K562 (cell line): ENCODE measurements around the gene CENPV. TPM values are rescaled to one million over a fixed set of nuclear protein-coding genes. Genes with fewer than 3 reads are reported as not detected.

Experiments
- TAL1 ChIP-seq: fragments of 450-650 bp; IDR thresholded peaks from 2 replicates; pipeline ENCODE4 v1.6.1; 2016; ENCODE audit warnings: mild to moderate bottlenecking
- polyA plus RNA-seq, 8 experiments: library from polyadenylated mRNA; depleted of rRNA in 4 of 8; stranded (reverse) in 5 of 8; unstranded in 3 of 8; fragments of >200 nt; fragmentation: Nextera tagmentation in 2 of 8; fragmentation: Illumina TruSeq in 1 of 8; extraction: Ambion mirVana in 2 of 8; extraction: Trizol in 1 of 8; gene quantifications; 2 replicates each; pipeline versions ENCODE4 v1.2.1 to v1.2.3, GENCODE V29; 2011 to 2014; ENCODE audit warnings: inconsistent platforms in 1 of 8, missing spikeins in 1 of 8
- total RNA-seq, 7 experiments: library from RNA; depleted of rRNA in 6 of 7; stranded (reverse); fragments of >200 nt in 6 of 7; fragmentation: Illumina TruSeq in 2 of 7; extraction: Trizol in 2 of 7; gene quantifications; 2 replicates each; pipeline versions ENCODE4 v1.2.1 to v1.2.3, GENCODE V29; 2011 to 2021; ENCODE audit warnings: low replicate concordance in 1 of 7
- TF ChIP-seq, protein P1 (sequence below): fragments of 450-650 bp; IDR thresholded peaks from 2 replicates; pipeline ENCODE4 v1.6.1; 2016; ENCODE audit warnings: mild to moderate bottlenecking, moderate library complexity
- TF ChIP-seq, protein P2 (sequence below): fragments of 200-800 bp; sonication (Bioruptor generic); IDR thresholded peaks from 2 replicates; pipeline ENCODE4 v1.6.1; 2017; ENCODE audit warnings: missing genetic modification characterization, missing compliant biosample characterization
- TF ChIP-seq, protein P3 (sequence below): fragments of 450-650 bp; IDR thresholded peaks from 2 replicates; pipeline ENCODE4 v1.6.1; 2016; ENCODE audit warnings: low read depth

CENPV gene
- total and polyA plus RNA-seq, 9 of the 15 experiments (the other 6 are each of a cell fraction or from before 2014, with no cell fraction given): 17.8 to 131 (median 89.3) TPM

DNA sequence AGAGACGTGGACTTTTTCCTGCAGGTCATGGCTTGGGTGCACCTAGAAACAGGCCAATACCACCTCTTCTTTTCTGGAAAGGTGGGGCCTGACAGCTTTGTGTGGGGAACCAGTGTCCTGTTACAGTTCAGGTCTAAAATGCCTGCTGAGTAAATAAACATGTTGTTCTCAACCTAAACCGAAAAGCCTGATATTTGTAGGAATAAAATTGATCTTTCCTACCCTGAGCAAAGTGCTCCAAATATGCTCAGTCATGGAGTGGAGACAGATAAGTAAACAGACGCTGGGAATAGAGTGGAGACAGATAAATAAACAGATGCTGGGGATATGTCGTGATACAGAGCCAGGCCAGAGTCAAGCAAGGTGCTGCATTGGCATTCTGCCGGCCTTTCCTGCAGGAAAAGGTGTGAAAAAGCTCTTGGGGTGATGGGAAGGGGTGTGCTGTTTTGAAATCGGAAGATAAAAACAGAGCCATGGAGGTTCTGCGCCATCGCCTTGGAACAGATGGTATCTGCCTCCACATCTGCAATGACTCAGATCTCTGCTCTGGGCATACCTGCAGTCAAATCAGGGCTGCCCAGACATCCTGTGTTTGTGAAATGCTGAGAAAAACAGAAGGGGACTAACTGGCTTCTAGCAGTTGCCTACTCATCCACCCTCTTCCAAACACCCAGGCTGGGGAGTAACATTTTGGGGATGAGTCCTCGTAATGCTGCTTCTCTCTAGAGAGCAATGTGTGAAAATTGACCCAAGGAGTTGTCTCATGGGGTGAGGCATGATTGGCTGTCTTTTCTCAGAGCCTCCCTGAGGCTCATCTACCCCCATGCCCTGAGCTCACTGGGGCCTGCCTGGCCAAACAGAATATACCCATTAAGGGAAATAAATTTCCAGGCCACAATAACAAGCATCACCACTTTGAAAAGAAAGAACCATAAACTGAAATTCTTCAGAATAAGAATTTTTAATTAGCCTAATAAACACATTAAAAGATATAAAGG lies 45.3 kb upstream of the CENPV start (continued):
- TF ChIP-seq, protein P1, sequence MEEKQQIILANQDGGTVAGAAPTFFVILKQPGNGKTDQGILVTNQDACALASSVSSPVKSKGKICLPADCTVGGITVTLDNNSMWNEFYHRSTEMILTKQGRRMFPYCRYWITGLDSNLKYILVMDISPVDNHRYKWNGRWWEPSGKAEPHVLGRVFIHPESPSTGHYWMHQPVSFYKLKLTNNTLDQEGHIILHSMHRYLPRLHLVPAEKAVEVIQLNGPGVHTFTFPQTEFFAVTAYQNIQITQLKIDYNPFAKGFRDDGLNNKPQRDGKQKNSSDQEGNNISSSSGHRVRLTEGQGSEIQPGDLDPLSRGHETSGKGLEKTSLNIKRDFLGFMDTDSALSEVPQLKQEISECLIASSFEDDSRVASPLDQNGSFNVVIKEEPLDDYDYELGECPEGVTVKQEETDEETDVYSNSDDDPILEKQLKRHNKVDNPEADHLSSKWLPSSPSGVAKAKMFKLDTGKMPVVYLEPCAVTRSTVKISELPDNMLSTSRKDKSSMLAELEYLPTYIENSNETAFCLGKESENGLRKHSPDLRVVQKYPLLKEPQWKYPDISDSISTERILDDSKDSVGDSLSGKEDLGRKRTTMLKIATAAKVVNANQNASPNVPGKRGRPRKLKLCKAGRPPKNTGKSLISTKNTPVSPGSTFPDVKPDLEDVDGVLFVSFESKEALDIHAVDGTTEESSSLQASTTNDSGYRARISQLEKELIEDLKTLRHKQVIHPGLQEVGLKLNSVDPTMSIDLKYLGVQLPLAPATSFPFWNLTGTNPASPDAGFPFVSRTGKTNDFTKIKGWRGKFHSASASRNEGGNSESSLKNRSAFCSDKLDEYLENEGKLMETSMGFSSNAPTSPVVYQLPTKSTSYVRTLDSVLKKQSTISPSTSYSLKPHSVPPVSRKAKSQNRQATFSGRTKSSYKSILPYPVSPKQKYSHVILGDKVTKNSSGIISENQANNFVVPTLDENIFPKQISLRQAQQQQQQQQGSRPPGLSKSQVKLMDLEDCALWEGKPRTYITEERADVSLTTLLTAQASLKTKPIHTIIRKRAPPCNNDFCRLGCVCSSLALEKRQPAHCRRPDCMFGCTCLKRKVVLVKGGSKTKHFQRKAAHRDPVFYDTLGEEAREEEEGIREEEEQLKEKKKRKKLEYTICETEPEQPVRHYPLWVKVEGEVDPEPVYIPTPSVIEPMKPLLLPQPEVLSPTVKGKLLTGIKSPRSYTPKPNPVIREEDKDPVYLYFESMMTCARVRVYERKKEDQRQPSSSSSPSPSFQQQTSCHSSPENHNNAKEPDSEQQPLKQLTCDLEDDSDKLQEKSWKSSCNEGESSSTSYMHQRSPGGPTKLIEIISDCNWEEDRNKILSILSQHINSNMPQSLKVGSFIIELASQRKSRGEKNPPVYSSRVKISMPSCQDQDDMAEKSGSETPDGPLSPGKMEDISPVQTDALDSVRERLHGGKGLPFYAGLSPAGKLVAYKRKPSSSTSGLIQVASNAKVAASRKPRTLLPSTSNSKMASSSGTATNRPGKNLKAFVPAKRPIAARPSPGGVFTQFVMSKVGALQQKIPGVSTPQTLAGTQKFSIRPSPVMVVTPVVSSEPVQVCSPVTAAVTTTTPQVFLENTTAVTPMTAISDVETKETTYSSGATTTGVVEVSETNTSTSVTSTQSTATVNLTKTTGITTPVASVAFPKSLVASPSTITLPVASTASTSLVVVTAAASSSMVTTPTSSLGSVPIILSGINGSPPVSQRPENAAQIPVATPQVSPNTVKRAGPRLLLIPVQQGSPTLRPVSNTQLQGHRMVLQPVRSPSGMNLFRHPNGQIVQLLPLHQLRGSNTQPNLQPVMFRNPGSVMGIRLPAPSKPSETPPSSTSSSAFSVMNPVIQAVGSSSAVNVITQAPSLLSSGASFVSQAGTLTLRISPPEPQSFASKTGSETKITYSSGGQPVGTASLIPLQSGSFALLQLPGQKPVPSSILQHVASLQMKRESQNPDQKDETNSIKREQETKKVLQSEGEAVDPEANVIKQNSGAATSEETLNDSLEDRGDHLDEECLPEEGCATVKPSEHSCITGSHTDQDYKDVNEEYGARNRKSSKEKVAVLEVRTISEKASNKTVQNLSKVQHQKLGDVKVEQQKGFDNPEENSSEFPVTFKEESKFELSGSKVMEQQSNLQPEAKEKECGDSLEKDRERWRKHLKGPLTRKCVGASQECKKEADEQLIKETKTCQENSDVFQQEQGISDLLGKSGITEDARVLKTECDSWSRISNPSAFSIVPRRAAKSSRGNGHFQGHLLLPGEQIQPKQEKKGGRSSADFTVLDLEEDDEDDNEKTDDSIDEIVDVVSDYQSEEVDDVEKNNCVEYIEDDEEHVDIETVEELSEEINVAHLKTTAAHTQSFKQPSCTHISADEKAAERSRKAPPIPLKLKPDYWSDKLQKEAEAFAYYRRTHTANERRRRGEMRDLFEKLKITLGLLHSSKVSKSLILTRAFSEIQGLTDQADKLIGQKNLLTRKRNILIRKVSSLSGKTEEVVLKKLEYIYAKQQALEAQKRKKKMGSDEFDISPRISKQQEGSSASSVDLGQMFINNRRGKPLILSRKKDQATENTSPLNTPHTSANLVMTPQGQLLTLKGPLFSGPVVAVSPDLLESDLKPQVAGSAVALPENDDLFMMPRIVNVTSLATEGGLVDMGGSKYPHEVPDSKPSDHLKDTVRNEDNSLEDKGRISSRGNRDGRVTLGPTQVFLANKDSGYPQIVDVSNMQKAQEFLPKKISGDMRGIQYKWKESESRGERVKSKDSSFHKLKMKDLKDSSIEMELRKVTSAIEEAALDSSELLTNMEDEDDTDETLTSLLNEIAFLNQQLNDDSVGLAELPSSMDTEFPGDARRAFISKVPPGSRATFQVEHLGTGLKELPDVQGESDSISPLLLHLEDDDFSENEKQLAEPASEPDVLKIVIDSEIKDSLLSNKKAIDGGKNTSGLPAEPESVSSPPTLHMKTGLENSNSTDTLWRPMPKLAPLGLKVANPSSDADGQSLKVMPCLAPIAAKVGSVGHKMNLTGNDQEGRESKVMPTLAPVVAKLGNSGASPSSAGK: no peak
- TF ChIP-seq, protein P2, sequence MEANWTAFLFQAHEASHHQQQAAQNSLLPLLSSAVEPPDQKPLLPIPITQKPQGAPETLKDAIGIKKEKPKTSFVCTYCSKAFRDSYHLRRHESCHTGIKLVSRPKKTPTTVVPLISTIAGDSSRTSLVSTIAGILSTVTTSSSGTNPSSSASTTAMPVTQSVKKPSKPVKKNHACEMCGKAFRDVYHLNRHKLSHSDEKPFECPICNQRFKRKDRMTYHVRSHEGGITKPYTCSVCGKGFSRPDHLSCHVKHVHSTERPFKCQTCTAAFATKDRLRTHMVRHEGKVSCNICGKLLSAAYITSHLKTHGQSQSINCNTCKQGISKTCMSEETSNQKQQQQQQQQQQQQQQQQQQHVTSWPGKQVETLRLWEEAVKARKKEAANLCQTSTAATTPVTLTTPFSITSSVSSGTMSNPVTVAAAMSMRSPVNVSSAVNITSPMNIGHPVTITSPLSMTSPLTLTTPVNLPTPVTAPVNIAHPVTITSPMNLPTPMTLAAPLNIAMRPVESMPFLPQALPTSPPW: 0 out of 2 replicates have a peak, but pooled peaks have one; percentile 24
- TF ChIP-seq TAL1: peak; percentile 82
- TF ChIP-seq, protein P3, sequence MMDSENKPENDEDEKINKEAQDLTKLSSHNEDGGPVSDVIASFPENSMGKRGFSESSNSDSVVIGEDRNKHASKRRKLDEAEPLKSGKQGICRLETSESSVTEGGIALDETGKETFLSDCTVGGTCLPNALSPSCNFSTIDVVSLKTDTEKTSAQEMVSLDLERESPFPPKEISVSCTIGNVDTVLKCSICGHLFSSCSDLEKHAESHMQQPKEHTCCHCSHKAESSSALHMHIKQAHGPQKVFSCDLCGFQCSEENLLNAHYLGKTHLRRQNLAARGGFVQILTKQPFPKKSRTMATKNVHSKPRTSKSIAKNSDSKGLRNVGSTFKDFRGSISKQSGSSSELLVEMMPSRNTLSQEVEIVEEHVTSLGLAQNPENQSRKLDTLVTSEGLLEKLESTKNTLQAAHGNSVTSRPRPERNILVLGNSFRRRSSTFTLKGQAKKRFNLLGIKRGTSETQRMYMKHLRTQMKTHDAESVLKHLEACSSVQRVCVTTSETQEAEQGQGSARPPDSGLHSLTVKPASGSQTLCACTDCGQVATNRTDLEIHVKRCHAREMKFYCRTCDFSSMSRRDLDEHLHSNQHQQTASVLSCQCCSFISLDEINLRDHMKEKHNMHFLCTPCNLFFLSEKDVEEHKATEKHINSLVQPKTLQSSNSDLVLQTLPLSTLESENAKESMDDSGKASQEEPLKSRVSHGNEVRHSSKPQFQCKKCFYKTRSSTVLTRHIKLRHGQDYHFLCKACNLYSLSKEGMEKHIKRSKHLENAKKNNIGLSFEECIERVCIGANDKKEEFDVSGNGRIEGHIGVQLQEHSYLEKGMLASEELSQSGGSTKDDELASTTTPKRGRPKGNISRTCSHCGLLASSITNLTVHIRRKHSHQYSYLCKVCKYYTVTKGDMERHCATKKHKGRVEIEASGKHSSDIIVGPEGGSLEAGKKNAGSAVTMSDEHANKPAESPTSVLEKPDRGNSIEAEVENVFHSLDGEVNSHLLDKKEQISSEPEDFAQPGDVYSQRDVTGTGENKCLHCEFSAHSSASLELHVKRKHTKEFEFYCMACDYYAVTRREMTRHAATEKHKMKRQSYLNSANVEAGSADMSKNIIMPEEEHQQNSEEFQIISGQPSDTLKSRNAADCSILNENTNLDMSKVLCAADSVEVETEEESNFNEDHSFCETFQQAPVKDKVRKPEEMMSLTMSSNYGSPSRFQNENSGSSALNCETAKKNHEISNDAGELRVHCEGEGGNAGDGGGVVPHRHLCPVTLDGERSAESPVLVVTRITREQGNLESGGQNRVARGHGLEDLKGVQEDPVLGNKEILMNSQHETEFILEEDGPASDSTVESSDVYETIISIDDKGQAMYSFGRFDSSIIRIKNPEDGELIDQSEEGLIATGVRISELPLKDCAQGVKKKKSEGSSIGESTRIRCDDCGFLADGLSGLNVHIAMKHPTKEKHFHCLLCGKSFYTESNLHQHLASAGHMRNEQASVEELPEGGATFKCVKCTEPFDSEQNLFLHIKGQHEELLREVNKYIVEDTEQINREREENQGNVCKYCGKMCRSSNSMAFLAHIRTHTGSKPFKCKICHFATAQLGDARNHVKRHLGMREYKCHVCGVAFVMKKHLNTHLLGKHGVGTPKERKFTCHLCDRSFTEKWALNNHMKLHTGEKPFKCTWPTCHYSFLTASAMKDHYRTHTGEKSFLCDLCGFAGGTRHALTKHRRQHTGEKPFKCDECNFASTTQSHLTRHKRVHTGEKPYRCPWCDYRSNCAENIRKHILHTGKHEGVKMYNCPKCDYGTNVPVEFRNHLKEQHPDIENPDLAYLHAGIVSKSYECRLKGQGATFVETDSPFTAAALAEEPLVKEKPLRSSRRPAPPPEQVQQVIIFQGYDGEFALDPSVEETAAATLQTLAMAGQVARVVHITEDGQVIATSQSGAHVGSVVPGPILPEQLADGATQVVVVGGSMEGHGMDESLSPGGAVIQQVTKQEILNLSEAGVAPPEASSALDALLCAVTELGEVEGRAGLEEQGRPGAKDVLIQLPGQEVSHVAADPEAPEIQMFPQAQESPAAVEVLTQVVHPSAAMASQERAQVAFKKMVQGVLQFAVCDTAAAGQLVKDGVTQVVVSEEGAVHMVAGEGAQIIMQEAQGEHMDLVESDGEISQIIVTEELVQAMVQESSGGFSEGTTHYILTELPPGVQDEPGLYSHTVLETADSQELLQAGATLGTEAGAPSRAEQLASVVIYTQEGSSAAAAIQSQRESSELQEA: no peak
